ENCODE results near the gene ROBO2.
"Not testable (repeated sequence)": the region's sequence is repeated elsewhere in the genome, so short reads cannot be mapped to it uniquely, and the experiment has no call there.

Gene ROBO2

GRCh38 chr3:77345009-77345408, 305.1 kb downstream of the ROBO2 start:
- FAIRE-seq: no peak

- FAIRE-seq: no peak
Measured at GRCh38 chr3:77348244-77348855, 308.5 kb downstream of the ROBO2 start.

- no peak for FAIRE-seq
Measured at GRCh38 chr3:77354958-77355357, 315.1 kb downstream of the ROBO2 start.

- FAIRE-seq: no peak
Measured at GRCh38 chr3:77362936-77363335, 323.0 kb downstream of the ROBO2 start.

- no peak for FAIRE-seq
Measured at GRCh38 chr3:77365152-77365551, 325.3 kb downstream of the ROBO2 start.

GRCh38 chr3:77370413-77370812, 330.5 kb downstream of the ROBO2 start:
- FAIRE-seq: no peak

GRCh38 chr3:77372018-77372417, 332.1 kb downstream of the ROBO2 start:
- no peak for FAIRE-seq

GRCh38 chr3:77372634-77373346, 332.9 kb downstream of the ROBO2 start:
- FAIRE-seq: peak; percentile 99

GRCh38 chr3:77373619-77374018, 333.7 kb downstream of the ROBO2 start:
- no peak for FAIRE-seq

- FAIRE-seq: no peak
Measured at GRCh38 chr3:77376511-77376910, 336.6 kb downstream of the ROBO2 start.

- FAIRE-seq: no peak
Measured at GRCh38 chr3:77377717-77378116, 337.8 kb downstream of the ROBO2 start.

- FAIRE-seq: no peak
Measured at GRCh38 chr3:77380136-77380535, 340.2 kb downstream of the ROBO2 start.

- FAIRE-seq: no peak
Measured at GRCh38 chr3:77381431-77381830, 341.5 kb downstream of the ROBO2 start.

- FAIRE-seq: no peak
Measured at GRCh38 chr3:77392181-77392580, 352.3 kb downstream of the ROBO2 start.

GRCh38 chr3:77394046-77394445, 354.1 kb downstream of the ROBO2 start:
- no peak for FAIRE-seq

- no peak for FAIRE-seq
Measured at GRCh38 chr3:77404871-77405270, 365.0 kb downstream of the ROBO2 start.

GRCh38 chr3:77407441-77407840, 367.5 kb downstream of the ROBO2 start:
- FAIRE-seq: no peak

- FAIRE-seq: not testable (repeated sequence)
Measured at GRCh38 chr3:77410334-77410733, 370.4 kb downstream of the ROBO2 start.

GRCh38 chr3:77411334-77411733, 371.4 kb downstream of the ROBO2 start:
- no peak for FAIRE-seq

GRCh38 chr3:77412021-77412438, 372.1 kb downstream of the ROBO2 start:
- FAIRE-seq: no peak

GRCh38 chr3:77412584-77412983, 372.7 kb downstream of the ROBO2 start:
- FAIRE-seq: no peak

- no peak for FAIRE-seq
Measured at GRCh38 chr3:77414881-77415280, 375.0 kb downstream of the ROBO2 start.

- no peak for FAIRE-seq
Measured at GRCh38 chr3:77420336-77420735, 380.4 kb downstream of the ROBO2 start.

GRCh38 chr3:77421916-77422315, 382.0 kb downstream of the ROBO2 start:
- no peak for FAIRE-seq

- no peak for FAIRE-seq
Measured at GRCh38 chr3:77426531-77426930, 386.6 kb downstream of the ROBO2 start.
